Thymus (tissue), 11 donors: ENCODE data around the gene HRCT1. TPM values are rescaled to one million over a fixed set of nuclear protein-coding genes. Genes with fewer than 3 reads are reported as not detected.
A peak's percentile ranks its signal among the peaks of the same experiment; 100 is the strongest.

Experiments used
- DNase-seq, 9 donors: peaks; one replicate each; pipeline ENCODE4 v3.0.0-alpha.2; 2013; ENCODE audit warnings: low spot score in 9 of 9, low read depth in 6 of 9, missing footprints in 1 of 9
- H3K27ac ChIP-seq, 2 donors: one replicate each; pipeline ENCODE4 v1.5.1; 2013; ENCODE audit warnings: control low read depth in 1 of 2, low read depth in 1 of 2, low read length in 1 of 2, mild to moderate bottlenecking in 1 of 2, moderate library complexity in 1 of 2
- H3K27me3 ChIP-seq, 2 donors: one replicate each; pipeline ENCODE4 v1.5.1; 2013; ENCODE audit warnings: low read length in 1 of 2; ENCODE audit not compliant: control insufficient read depth in 2 of 2, insufficient read depth in 1 of 2
- H3K36me3 ChIP-seq, 2 donors: one replicate each; pipeline ENCODE4 v1.5.1; 2013; ENCODE audit warnings: low read length in 1 of 2, mild to moderate bottlenecking in 1 of 2, moderate library complexity in 1 of 2; ENCODE audit not compliant: control insufficient read depth in 2 of 2, insufficient read depth in 2 of 2
- H3K4me1 ChIP-seq, 2 donors: one replicate each; pipeline ENCODE4 v1.5.1; 2013; ENCODE audit warnings: low read length in 2 of 2; ENCODE audit not compliant: control insufficient read depth in 2 of 2, insufficient read depth in 2 of 2
- H3K4me3 ChIP-seq, 2 donors: one replicate each; pipeline ENCODE4 v1.5.1; 2013; ENCODE audit warnings: low read length in 2 of 2, control low read depth in 1 of 2, mild to moderate bottlenecking in 1 of 2
- H3K9me3 ChIP-seq, 2 donors: one replicate each; pipeline ENCODE4 v1.5.1; 2013; ENCODE audit warnings: low read length in 1 of 2, mild to moderate bottlenecking in 1 of 2; ENCODE audit not compliant: control insufficient read depth in 2 of 2, insufficient read depth in 1 of 2
- WGBS: extraction: QIAGEN DNeasy Blood & Tissue Kit; methylation state at CpG from one replicate; pipeline ENCODE4 v1.1.7; 2013; 5-methylcytosine and 5-hydroxymethylcytosine counted together
- polyA plus RNA-seq: library from polyadenylated mRNA; stranded (reverse); fragments of 200-250 nt; gene quantifications from one replicate; pipeline ENCODE4 v1.2.3, GENCODE V29; 2013
- total RNA-seq: library from RNA; stranded (reverse); fragments of 120-200 nt; gene quantifications from one replicate; pipeline ENCODE4 v1.2.4, GENCODE V29; 2013
- donor health status: healthy.

Gene HRCT1
- total and polyA plus RNA-seq, 2 donors = 0.14 to 6.1 TPM

- Histone ChIP-seq H3K4me1 (peaks cover 0 to 21% of the 10 kb centered on the region in 2 donors), H3K27me3 (no peaks in the 10 kb centered on the region), H3K4me3 (no peak overlapping the region), H3K27ac (peak overlapping the region in 1 of 2 donors; percentile 14), H3K9me3 (no peaks in the 10 kb centered on the region), H3K36me3 (no peaks in the 10 kb centered on the region)
- no peak for DNase-seq
- WGBS = 98% methylated on average over 3 of the region's 3 CpGs
These were observed 13.4 kb downstream of the HRCT1 start for GRCh38 chr9:35919212-35920008.

GRCh38 chr9:35920051-35920620 lies 14.1 kb downstream of the HRCT1 start:
- Histone ChIP-seq H3K4me3 (no peak overlapping the region), H3K36me3 (no peaks in the 10 kb centered on the region), H3K4me1 (peaks cover 0 to 20% of the 10 kb centered on the region in 2 donors), H3K27ac (no peak overlapping the region), H3K27me3 (no peaks in the 10 kb centered on the region), H3K9me3 (no peaks in the 10 kb centered on the region)
- no peak for DNase-seq
- WGBS = 97% methylated on average over 4 of the region's 4 CpGs

- Histone ChIP-seq H3K4me3 (no peak overlapping the region), H3K27ac (peak overlapping the region in 1 of 2 donors; percentile 3), H3K36me3 (no peaks in the 10 kb centered on the region), H3K9me3 (no peaks in the 10 kb centered on the region), H3K4me1 (peaks cover 0 to 9% of the 10 kb centered on the region in 2 donors), H3K27me3 (no peaks in the 10 kb centered on the region)
- DNase-seq = no peak
- WGBS = 100% methylated on average over 1 of the region's 1 CpG
These were observed 17.6 kb downstream of the HRCT1 start for GRCh38 chr9:35923598-35923926.

GRCh38 chr9:35923927-35924763 lies 18.1 kb downstream of the HRCT1 start:
- H3K4me1 ChIP-seq = peaks cover 0 to 9% of the 10 kb centered on the region in 2 donors
- no peaks in the 10 kb centered on the region for H3K9me3 ChIP-seq
- H3K27me3 ChIP-seq = no peaks in the 10 kb centered on the region
- no peak for DNase-seq
- 81% methylated on average over 9 of the region's 9 CpGs for WGBS
- H3K4me3 ChIP-seq = no peak overlapping the region
- no peaks in the 10 kb centered on the region for H3K36me3 ChIP-seq
- peak overlapping the region in 1 of 2 donors; percentile 3 for H3K27ac ChIP-seq

- Histone ChIP-seq H3K4me3 (no peak overlapping the region), H3K4me1 (peaks cover 0 to 4% of the 10 kb centered on the region in 2 donors), H3K27ac (no peak overlapping the region), H3K36me3 (no peaks in the 10 kb centered on the region), H3K27me3 (no peaks in the 10 kb centered on the region), H3K9me3 (no peaks in the 10 kb centered on the region)
- 97% methylated on average over 9 of the region's 9 CpGs for WGBS
- DNase-seq = no peak
These were observed 22.8 kb downstream of the HRCT1 start for GRCh38 chr9:35928591-35929452.

- Histone ChIP-seq H3K4me1 (peaks cover 0 to 2% of the 10 kb centered on the region in 2 donors), H3K9me3 (no peaks in the 10 kb centered on the region), H3K27ac (no peak overlapping the region), H3K4me3 (no peak overlapping the region), H3K36me3 (no peaks in the 10 kb centered on the region), H3K27me3 (no peaks in the 10 kb centered on the region)
- no peak for DNase-seq
- 94% methylated on average over 6 of the region's 6 CpGs for WGBS
These were observed 23.4 kb downstream of the HRCT1 start for GRCh38 chr9:35929453-35929718.

GRCh38 chr9:35930521-35930920 lies 24.5 kb downstream of the HRCT1 start:
- no peak for DNase-seq
- H3K4me1 ChIP-seq = peaks cover 0 to 2% of the 10 kb centered on the region in 2 donors
- H3K36me3 ChIP-seq = no peaks in the 10 kb centered on the region
- no peak overlapping the region for H3K27ac ChIP-seq
- H3K9me3 ChIP-seq = no peaks in the 10 kb centered on the region
- H3K27me3 ChIP-seq = no peaks in the 10 kb centered on the region
- H3K4me3 ChIP-seq = no peak overlapping the region

- DNase-seq = no peak
- Histone ChIP-seq H3K4me3 (no peak overlapping the region), H3K9me3 (no peaks in the 10 kb centered on the region), H3K4me1 (peaks cover 0 to 2% of the 10 kb centered on the region in 2 donors), H3K27ac (no peak overlapping the region), H3K27me3 (no peaks in the 10 kb centered on the region), H3K36me3 (no peaks in the 10 kb centered on the region)
- WGBS = 99% methylated on average over 3 of the region's 3 CpGs
These were observed 25.0 kb downstream of the HRCT1 start for GRCh38 chr9:35930989-35931388.
